ENCODE data around the gene STPG2. TPM values are rescaled to one million over a fixed set of nuclear protein-coding genes. Genes with fewer than 3 reads are reported as not detected.

The STPG2 gene
- total and polyA plus RNA-seq, 2 donors (not counting 1 experiment from before 2014, with no cell fraction given), result 0.13 to 0.49 TPM

DNA sequence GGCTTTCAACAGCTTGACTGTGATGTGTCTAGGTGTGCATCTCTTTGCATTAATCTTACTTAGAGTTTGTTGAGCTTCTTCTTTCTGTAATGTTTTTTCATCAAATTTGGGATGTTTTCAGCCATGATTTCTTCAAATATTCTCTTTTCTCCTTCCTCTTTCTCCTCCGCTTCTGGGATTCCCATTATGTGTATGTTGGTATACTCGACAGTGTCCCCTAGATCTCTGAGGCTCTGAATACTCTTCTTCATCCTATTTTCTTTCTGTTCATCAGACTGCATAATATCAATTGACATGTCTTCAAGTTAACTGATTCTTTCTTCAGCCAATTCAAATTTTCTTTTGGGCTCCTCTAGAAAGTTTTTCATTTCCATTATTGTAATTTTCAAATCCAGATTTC is 25.9 kb downstream of the STPG2 start:
- no peaks in the 10 kb centered on the region for H3K79me2 ChIP-seq (ENCODE audit: control insufficient read depth, insufficient read depth, low read length)
- no peak for DNase-seq

DNA sequence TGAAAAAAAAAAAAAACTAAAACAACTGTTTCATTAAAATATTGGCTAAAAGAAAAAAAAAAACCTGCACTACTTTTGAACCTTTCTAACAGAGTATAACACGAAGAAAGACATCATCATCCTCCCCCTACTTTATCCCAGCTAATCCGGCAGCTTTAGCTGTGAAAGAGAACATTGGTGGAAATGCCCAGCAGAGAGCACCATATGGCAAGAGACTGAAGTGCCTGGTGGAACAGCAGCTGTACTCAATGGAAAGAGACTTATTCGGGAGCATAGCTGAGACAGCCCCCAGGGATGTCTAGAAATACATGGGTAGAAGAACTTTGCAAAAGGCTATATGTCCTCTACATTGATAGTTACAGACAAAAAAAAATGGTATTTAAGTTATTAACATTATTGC is 30.3 kb downstream of the STPG2 start:
- H2AFZ ChIP-seq (ENCODE audit: insufficient read depth, low read depth, low read length, poor library complexity, severe bottlenecking), result no peak overlapping the region
- no CpG with 5 or more reads among the region's 3 CpGs for whole genome bisulfite sequencing (ENCODE audit: insufficient coverage)
- peak; percentile 26 for DNase-seq
- intact Hi-C loops (cut with micrococcal nuclease), result no loop called here
- ChIA-PET CTCF (interaction anchor here (0.9 to 1.1 kb wide), 5 partner anchors 30 to 1291 kb away, joined by 3 read pairs; no protein-coding TSS in a partner anchor), POLR2A (interaction anchor here (0.7 kb wide), 1 partner anchor 296 kb away, joined by 7 read pairs; no protein-coding TSS in a partner anchor)
- Mint-ChIP-seq H3K9me3 (ENCODE audit: insufficient read depth) (peaks cover 5% of the 10 kb centered on the region), H3K4me1 (no peaks in the 10 kb centered on the region), H3K4me3 (no peak overlapping the region), H3K27me3 (no peaks in the 10 kb centered on the region), H3K27ac (no peak overlapping the region)
- peaks cover 0 to 3% (median 1%) of the 10 kb centered on the region in 3 donors for H3K9me3 ChIP-seq (ENCODE audit: control extremely low read depth in 1 of 3, control insufficient read depth in 2 of 3, insufficient read depth in 1 of 3, low read length in 2 of 3)
- H3K36me3 ChIP-seq (replicated peaks in 1 of 2; ENCODE audit: control extremely low read depth in 1 of 2, control insufficient read depth in 1 of 2, extremely low read depth in 1 of 2, insufficient read depth in 2 of 2, low read length in 1 of 2), result no peaks in the 10 kb centered on the region
- H3K9ac ChIP-seq (ENCODE audit: low read length), result no peak overlapping the region
- no peak overlapping the region for H3K4me2 ChIP-seq (replicated peaks; ENCODE audit: low read depth, low read length, poor library complexity, severe bottlenecking)
- no peaks in the 10 kb centered on the region for H3K27me3 ChIP-seq (replicated peaks in 1 of 4; ENCODE audit: control extremely low read depth in 1 of 4, control insufficient read depth in 3 of 4, insufficient read depth in 4 of 4, low read length in 3 of 4)
- TF ChIP-seq, protein P1, sequence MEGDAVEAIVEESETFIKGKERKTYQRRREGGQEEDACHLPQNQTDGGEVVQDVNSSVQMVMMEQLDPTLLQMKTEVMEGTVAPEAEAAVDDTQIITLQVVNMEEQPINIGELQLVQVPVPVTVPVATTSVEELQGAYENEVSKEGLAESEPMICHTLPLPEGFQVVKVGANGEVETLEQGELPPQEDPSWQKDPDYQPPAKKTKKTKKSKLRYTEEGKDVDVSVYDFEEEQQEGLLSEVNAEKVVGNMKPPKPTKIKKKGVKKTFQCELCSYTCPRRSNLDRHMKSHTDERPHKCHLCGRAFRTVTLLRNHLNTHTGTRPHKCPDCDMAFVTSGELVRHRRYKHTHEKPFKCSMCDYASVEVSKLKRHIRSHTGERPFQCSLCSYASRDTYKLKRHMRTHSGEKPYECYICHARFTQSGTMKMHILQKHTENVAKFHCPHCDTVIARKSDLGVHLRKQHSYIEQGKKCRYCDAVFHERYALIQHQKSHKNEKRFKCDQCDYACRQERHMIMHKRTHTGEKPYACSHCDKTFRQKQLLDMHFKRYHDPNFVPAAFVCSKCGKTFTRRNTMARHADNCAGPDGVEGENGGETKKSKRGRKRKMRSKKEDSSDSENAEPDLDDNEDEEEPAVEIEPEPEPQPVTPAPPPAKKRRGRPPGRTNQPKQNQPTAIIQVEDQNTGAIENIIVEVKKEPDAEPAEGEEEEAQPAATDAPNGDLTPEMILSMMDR (IDR thresholded peaks at IDR 0.05), result no peak
- no peak for TF ChIP-seq EZH2 (IDR thresholded peaks at IDR 0.05; ENCODE audit: borderline replicate concordance, insufficient read depth, low read depth, low read length, poor library complexity, severe bottlenecking)
- H3K79me2 ChIP-seq (ENCODE audit: control insufficient read depth, insufficient read depth, low read length), result no peaks in the 10 kb centered on the region
- ATAC-seq (ENCODE audit: low read depth), result no peak
- H3K4me3 ChIP-seq (ENCODE audit: control extremely low read depth in 1 of 5, extremely low read depth in 1 of 5, insufficient read depth in 1 of 5, low read depth in 2 of 5, low read length in 4 of 5), result no peak overlapping the region
- no peaks in the 10 kb centered on the region for H3K4me1 ChIP-seq (ENCODE audit: control insufficient read depth in 2 of 2, insufficient read depth in 2 of 2, low read length in 2 of 2)
- H3K27ac ChIP-seq (ENCODE audit: low read length in 2 of 2), result no peak overlapping the region
- no peaks in the 10 kb centered on the region for H4K20me1 ChIP-seq (ENCODE audit: control insufficient read depth, insufficient read depth, low read length, poor library complexity, severe bottlenecking)

More for the DNA sequence above, 25.9 kb downstream of the STPG2 start:
- Histone ChIP-seq H3K4me2 (replicated peaks; ENCODE audit: low read depth, low read length, poor library complexity, severe bottlenecking) (no peak overlapping the region), H3K9ac (ENCODE audit: low read length) (no peak overlapping the region), H3K4me1 (ENCODE audit: control insufficient read depth in 2 of 2, insufficient read depth in 2 of 2, low read length in 2 of 2) (no peaks in the 10 kb centered on the region), H3K4me3 (ENCODE audit: control extremely low read depth in 1 of 5, extremely low read depth in 1 of 5, insufficient read depth in 1 of 5, low read depth in 2 of 5, low read length in 4 of 5) (no peak overlapping the region), H2AFZ (ENCODE audit: insufficient read depth, low read depth, low read length, poor library complexity, severe bottlenecking) (no peak overlapping the region), H4K20me1 (ENCODE audit: control insufficient read depth, insufficient read depth, low read length, poor library complexity, severe bottlenecking) (no peaks in the 10 kb centered on the region), H3K36me3 (replicated peaks in 1 of 2; ENCODE audit: control extremely low read depth in 1 of 2, control insufficient read depth in 1 of 2, extremely low read depth in 1 of 2, insufficient read depth in 2 of 2, low read length in 1 of 2) (no peaks in the 10 kb centered on the region), H3K27me3 (replicated peaks in 1 of 4; ENCODE audit: control extremely low read depth in 1 of 4, control insufficient read depth in 3 of 4, insufficient read depth in 4 of 4, low read length in 3 of 4) (no peaks in the 10 kb centered on the region), H3K9me3 (ENCODE audit: control extremely low read depth in 1 of 3, control insufficient read depth in 2 of 3, insufficient read depth in 1 of 3, low read length in 2 of 3) (peaks cover 1 to 10% (median 7%) of the 10 kb centered on the region in 3 donors), H3K27ac (ENCODE audit: low read length in 2 of 2) (no peak overlapping the region)
- Mint-ChIP-seq H3K9me3 (ENCODE audit: insufficient read depth) (peaks cover 8% of the 10 kb centered on the region), H3K27me3 (peaks cover 3% of the 10 kb centered on the region), H3K4me3 (no peak overlapping the region), H3K4me1 (no peaks in the 10 kb centered on the region), H3K27ac (no peak overlapping the region)
- TF ChIP-seq, protein P1 (IDR thresholded peaks at IDR 0.05), result no peak
- no peak for TF ChIP-seq EZH2 (IDR thresholded peaks at IDR 0.05; ENCODE audit: borderline replicate concordance, insufficient read depth, low read depth, low read length, poor library complexity, severe bottlenecking)
- intact Hi-C loops (cut with micrococcal nuclease), result no loop called here
- ATAC-seq (ENCODE audit: low read depth), result no peak
- CTCF ChIA-PET, result no interaction called here
- no CpG with 5 or more reads among the region's 2 CpGs for WGBS (ENCODE audit: insufficient coverage)
- POLR2A ChIA-PET, result no interaction called here

Measured in B cell (primary cell).